HG02973 (cell line): ENCODE data around the gene FDXR.

Experiments used
- ATAC-seq: cut with Tn5 transposase; IDR thresholded peaks from one replicate; pipeline ENCODE4 v1.9.1; 2021; ENCODE audit warnings: moderate library complexity; ENCODE audit not compliant: unreplicated experiment

FDXR gene

DNA sequence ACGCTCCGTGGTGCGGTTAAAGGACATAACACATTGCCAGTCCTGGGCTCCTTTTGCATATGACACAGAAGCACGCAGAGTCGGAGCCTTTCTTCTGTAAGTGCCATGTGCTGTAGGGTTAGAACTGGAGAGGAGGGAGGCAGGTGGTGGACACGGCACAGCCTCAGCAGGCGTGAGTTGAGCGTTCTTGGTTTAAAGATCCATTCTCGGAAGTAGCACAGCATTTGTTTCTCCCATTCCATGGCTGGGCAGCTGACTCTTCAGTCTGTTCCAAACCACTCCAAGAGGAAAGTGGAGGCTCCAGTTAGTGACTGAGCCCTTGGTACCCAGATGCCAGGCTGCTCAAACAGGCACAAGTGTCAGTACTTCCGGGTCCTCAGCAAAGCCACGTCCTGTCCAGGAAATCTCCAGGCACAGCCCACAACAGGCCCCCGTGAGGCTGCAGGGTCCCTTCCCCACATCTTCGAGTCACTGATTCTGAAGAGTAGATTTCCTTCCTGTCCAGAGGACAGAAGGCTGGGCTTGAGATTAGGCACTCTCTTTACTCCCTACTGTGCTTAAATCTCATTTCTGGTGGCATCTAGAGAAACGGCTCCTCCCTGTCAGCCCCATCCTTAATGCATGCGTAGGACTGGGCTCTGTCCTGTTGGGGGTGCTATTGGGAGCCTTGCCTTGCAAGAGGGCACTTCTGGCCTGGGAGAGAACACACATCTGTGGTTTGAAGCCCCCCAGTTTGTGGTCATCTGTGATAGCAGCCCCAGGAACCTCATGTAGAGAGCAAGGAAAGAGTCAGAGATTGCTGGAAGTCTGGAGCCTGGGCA is 57.0 kb downstream of the FDXR start:
- no peak for ATAC-seq

DNA sequence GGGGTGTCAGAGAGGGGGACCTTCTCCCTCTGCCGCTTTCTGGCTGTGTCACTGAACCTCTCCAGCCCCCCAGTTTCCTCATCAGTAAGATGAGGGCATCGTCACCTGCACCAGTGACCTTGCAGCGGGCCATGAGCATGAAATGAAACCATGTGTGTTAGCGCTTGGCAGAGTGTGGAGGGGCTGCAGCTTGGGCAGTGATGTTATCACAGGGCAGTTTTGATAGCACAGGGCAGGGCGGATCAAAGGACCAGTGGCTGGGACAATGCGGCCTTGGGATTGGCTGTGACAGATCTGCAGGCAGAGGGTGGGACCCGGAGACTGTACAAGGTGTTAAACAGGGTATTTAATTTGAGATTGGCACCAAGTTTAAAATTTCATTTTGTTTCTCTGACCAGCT is 57.7 kb downstream of the FDXR start:
- no peak for ATAC-seq

DNA sequence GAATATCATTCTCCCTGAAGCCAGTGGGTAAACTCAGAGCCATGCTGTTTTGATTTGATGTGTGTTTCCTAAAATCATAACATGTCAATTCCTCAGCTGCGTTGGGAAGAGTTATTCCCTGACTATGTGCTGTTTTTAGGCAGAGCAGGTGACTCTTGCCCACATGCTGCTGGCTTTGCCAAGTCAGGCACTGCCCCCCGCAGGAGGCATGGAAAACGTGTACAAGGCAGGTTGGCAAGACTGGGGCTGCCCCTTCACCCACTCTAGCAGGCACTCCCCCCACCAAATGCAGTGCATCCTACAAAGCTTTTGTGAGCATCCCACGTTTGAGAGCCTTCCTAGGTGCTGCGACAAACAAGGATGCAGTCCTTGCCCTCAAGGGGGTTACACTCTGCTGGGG is 58.3 kb downstream of the FDXR start:
- ATAC-seq: no peak
